Hepatocyte (in vitro differentiated cells): Measurements from ENCODE around the gene MAP2K3. TPM values are rescaled to one million over a fixed set of nuclear protein-coding genes. Genes with fewer than 3 reads are reported as not detected.

ENCODE experiments used
- DNase-seq: peaks from one replicate; pipeline ENCODE4 v3.0.0-alpha.2; 2016; ENCODE audit warnings: low spot score
- H2AFZ ChIP-seq: fragments of 200-600 bp; sonication (generic); 2 replicates; pipeline ENCODE4 v1.6.0; 2016; ENCODE audit warnings: antibody characterized with exemption, mild to moderate bottlenecking
- H3K27ac ChIP-seq: fragments of 200-600 bp; sonication (generic); 2 replicates; pipeline ENCODE4 v1.5.1; 2016; ENCODE audit warnings: mild to moderate bottlenecking
- H3K27me3 ChIP-seq: fragments of 200-600 bp; sonication (generic); 2 replicates; pipeline ENCODE4 v1.6.1; 2016
- H3K36me3 ChIP-seq: fragments of 200-600 bp; sonication (generic); replicated peaks from 2 replicates; pipeline ENCODE4 v1.5.1; 2016; ENCODE audit warnings: low read depth; ENCODE audit not compliant: insufficient read depth
- H3K4me1 ChIP-seq: fragments of 200-600 bp; sonication (generic); 2 replicates; pipeline ENCODE4 v1.5.1; 2016; ENCODE audit warnings: mild to moderate bottlenecking, moderate library complexity; ENCODE audit not compliant: insufficient read depth
- H3K4me2 ChIP-seq: fragments of 200-600 bp; sonication (generic); 2 replicates; pipeline ENCODE4 v1.6.0; 2016
- H3K4me3 ChIP-seq: fragments of 200-600 bp; sonication (generic); 2 replicates; pipeline ENCODE4 v1.5.1; 2016; ENCODE audit warnings: mild to moderate bottlenecking
- H3K79me2 ChIP-seq: fragments of 200-600 bp; sonication (generic); 2 replicates; pipeline ENCODE4 v1.6.0; 2017; ENCODE audit warnings: mild to moderate bottlenecking
- H3K9me2 ChIP-seq: fragments of 200-600 bp; sonication (generic); replicated peaks from 2 replicates; pipeline ENCODE4 v1.6.0; 2017; ENCODE audit warnings: mild to moderate bottlenecking; ENCODE audit not compliant: insufficient read depth
- H3K9me3 ChIP-seq: fragments of 200-600 bp; sonication (generic); 2 replicates; pipeline ENCODE4 v1.5.1; 2016; ENCODE audit warnings: low read depth, mild to moderate bottlenecking
- H4K20me1 ChIP-seq: fragments of 200-600 bp; sonication (generic); 2 replicates; pipeline ENCODE4 v1.6.0; 2016; ENCODE audit warnings: mild to moderate bottlenecking; ENCODE audit not compliant: insufficient read depth, poor library complexity, severe bottlenecking
- EZH2 ChIP-seq: fragments of 200-600 bp; sonication (generic); IDR thresholded peaks from 2 replicates; pipeline ENCODE4 v1.6.1; 2016; ENCODE audit warnings: antibody characterized with exemption, mild to moderate bottlenecking, borderline replicate concordance
- EZH2phosphoT487 ChIP-seq: fragments of 200-600 bp; sonication (generic); IDR thresholded peaks from one replicate; pipeline ENCODE4 v1.6.1; 2018; ENCODE audit warnings: antibody characterized with exemption, mild to moderate bottlenecking, low read depth, moderate library complexity; ENCODE audit not compliant: unreplicated experiment, severe bottlenecking
- WGBS: methylation state at CpG from one replicate; pipeline ENCODE4 v1.1.6; 2016; ENCODE audit warnings: low lambda C conversion rate; ENCODE audit errors: missing lambda C conversion rate; 5-methylcytosine and 5-hydroxymethylcytosine counted together
- polyA plus RNA-seq: library from polyadenylated mRNA; unstranded; fragments of >200 nt; fragmentation: Nextera tagmentation; extraction: Ambion mirVana; gene quantifications from 2 replicates; pipeline ENCODE4 v1.2.1, GENCODE V29; 2016
- total RNA-seq: library from RNA; depleted of rRNA; stranded (reverse); fragments of >200 nt; gene quantifications from 2 replicates; pipeline ENCODE4 v1.2.3, GENCODE V29; 2014
- TF ChIP-seq, protein P1 (sequence below): fragments of 200-600 bp; sonication (generic); IDR thresholded peaks from 2 replicates; pipeline ENCODE4 v1.5.1; 2016; ENCODE audit warnings: antibody characterized with exemption, mild to moderate bottlenecking; ENCODE audit not compliant: poor library complexity

The MAP2K3 gene
- total and polyA plus RNA-seq, 2 experiments from 2014 or later = 21.8 to 62.4 TPM

DNA sequence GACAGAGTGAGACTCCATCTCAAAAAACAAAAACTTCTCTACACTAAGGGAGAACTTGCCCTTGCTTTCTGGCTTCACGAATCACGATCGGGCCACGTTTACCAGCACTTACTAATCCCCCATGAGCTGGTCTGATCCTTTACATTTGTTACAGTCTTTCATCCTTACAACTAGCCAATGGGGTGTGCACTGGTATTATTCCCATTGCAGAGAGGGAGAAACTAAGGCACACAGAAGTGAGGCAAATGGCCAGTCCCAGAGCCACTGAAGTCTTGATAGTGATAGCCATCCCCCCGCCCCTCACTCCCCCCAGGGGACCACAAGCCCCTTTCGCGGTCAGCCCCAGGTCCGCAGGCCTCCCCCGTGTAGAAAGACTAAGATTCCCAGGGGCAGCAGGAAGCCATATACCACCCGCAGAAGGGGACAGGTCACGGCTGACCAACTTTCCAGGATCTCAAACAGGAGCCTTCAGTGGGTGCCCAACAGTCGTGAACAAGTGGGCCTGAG, 32.2 kb upstream of the MAP2K3 start:
- no peaks in the 10 kb centered on the region for H3K27me3 ChIP-seq
- H2AFZ ChIP-seq = no peak overlapping the region
- peaks cover 4% of the 10 kb centered on the region for H3K4me1 ChIP-seq
- H3K79me2 ChIP-seq = peaks cover 3% of the 10 kb centered on the region
- DNase-seq = no peak
- H3K4me2 ChIP-seq = peak overlapping the region; percentile 97
- TF ChIP-seq EZH2phosphoT487 = no peak
- TF ChIP-seq, protein P1, sequence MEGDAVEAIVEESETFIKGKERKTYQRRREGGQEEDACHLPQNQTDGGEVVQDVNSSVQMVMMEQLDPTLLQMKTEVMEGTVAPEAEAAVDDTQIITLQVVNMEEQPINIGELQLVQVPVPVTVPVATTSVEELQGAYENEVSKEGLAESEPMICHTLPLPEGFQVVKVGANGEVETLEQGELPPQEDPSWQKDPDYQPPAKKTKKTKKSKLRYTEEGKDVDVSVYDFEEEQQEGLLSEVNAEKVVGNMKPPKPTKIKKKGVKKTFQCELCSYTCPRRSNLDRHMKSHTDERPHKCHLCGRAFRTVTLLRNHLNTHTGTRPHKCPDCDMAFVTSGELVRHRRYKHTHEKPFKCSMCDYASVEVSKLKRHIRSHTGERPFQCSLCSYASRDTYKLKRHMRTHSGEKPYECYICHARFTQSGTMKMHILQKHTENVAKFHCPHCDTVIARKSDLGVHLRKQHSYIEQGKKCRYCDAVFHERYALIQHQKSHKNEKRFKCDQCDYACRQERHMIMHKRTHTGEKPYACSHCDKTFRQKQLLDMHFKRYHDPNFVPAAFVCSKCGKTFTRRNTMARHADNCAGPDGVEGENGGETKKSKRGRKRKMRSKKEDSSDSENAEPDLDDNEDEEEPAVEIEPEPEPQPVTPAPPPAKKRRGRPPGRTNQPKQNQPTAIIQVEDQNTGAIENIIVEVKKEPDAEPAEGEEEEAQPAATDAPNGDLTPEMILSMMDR = no peak
- no peak for TF ChIP-seq EZH2
- H3K36me3 ChIP-seq = no peaks in the 10 kb centered on the region
- no peaks in the 10 kb centered on the region for H3K9me2 ChIP-seq
- H4K20me1 ChIP-seq = no peaks in the 10 kb centered on the region
- WGBS = 15% methylated on average over 11 of the region's 12 CpGs
- H3K9me3 ChIP-seq = no peaks in the 10 kb centered on the region
- H3K4me3 ChIP-seq = peak overlapping the region; percentile 52
- peak overlapping the region; percentile 40 for H3K27ac ChIP-seq

DNA sequence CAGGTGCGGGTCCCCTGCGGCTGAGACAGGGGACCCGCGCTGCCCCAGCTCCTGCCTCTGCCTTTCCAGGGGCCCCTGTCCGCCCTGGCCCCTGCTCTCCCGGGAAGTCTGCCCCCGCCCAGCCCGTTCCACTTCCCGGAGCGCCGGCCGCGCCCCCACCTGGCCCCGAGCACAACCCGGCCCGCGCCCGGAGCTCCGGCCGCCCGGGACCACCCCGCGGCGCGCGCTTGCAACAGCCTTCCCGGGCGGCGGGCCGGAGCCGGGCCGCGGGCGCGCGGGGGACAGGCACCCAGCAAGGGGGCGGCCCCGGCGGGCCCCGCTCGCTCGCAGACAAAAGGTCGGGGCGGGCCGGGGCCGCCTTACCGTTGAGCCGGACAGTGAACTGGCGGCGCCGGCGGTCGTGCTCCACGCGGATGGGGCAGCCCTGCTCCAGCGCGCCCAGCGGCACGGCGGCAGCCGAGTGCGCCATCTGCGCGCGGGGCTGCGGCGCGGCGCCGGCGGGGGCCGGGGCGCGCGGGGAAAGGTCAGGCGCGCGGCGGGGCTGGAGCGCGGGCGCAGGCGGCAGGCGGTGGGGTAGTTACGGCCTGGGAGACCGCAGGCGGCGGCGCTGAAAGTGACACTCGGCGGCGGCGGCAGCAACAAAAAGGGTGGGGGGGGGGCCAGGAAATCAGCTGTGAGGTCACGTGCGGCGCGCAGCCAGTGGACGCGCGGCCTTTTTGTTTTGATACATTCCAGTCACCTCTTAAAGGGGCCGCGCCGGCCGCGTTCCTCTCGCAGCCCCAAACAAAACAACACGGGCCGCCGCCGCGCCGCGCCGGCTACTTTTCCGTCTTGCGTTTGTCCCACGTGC, 31.5 kb upstream of the MAP2K3 start, which contains the start of gene NATD1:
TSS of gene NATD1 (minus strand) at position 615 of the 850 bp plus-strand sequence. CDS start at position 469, 146 bp downstream.
- Histone ChIP-seq H3K4me2 (peak within 1 kb of the TSS; percentile 97), H3K9me3 (no peaks in the 10 kb centered on the region), H3K27ac (peak within 1 kb of the TSS; percentile 74), H3K4me1 (peaks cover 4% of the 10 kb centered on the region), H3K4me3 (peak within 1 kb of the TSS; percentile 85), H3K9me2 (no peaks in the 10 kb centered on the region), H4K20me1 (no peaks in the 10 kb centered on the region), H2AFZ (peak within 1 kb of the TSS; percentile 97), H3K79me2 (peaks cover 3% of the 10 kb centered on the region), H3K27me3 (no peaks in the 10 kb centered on the region), H3K36me3 (no peaks in the 10 kb centered on the region)
- WGBS = under 1% methylated on average over 57 of the region's 117 CpGs
- DNase-seq = peak; percentile 92
- no peak for TF ChIP-seq EZH2phosphoT487
- no peak for TF ChIP-seq EZH2
- TF ChIP-seq, protein P1 = no peak

DNA sequence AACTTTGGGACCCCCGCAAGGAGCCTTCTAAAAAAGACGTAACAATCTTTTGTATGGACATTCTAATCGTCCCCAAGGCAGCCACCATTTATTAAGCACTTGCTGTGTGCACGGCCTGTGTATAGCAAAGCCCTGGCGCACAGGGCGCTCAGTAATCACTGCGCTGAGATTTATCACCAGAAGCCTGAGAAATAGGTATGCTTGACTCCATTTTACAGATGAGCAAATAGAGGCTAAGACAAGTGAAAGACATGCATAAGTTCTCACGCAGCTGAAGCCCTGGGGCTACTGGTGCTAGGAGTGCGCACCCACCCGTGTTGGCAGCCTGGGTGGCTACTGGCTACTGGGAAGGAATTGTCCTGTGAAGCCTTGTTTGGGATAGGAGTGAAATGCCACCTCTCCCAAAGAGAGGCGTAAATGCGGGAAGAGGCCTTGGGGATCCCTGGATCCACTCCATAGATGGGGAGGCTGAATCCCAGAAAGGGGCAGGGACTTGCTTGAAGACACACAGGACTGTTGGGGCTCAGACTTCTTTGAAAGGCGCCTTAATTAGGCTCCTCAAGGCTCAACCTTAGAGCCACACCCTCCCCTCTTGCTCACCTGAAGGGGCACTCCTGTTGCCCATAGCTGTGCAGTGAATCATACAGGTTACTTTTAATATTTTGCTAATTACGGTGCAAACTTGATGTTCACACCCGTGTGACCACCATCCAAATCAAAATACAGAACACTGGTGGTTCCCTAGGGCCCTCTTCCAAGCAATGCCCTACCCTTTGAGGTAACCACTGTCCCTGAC, 30.7 kb upstream of the MAP2K3 start:
- H3K27ac ChIP-seq = peak overlapping the region; percentile 74
- 50% methylated on average over 15 of the region's 15 CpGs for WGBS

More for the DNA sequence above, 30.7 kb upstream of the MAP2K3 start:
- H3K4me1 ChIP-seq = peaks cover 4% of the 10 kb centered on the region
- peak overlapping the region; percentile 97 for H2AFZ ChIP-seq
- peaks cover 3% of the 10 kb centered on the region for H3K79me2 ChIP-seq
- peak overlapping the region; percentile 85 for H3K4me3 ChIP-seq
- H4K20me1 ChIP-seq = no peaks in the 10 kb centered on the region
- H3K9me3 ChIP-seq = no peaks in the 10 kb centered on the region
- H3K27me3 ChIP-seq = no peaks in the 10 kb centered on the region
- DNase-seq = no peak
- TF ChIP-seq EZH2 = no peak
- TF ChIP-seq, protein P1 = no peak
- TF ChIP-seq EZH2phosphoT487 = no peak
- no peaks in the 10 kb centered on the region for H3K9me2 ChIP-seq
- H3K36me3 ChIP-seq = no peaks in the 10 kb centered on the region
- peak overlapping the region; percentile 86 for H3K4me2 ChIP-seq
